GM19397 (cell line): Measurements from ENCODE around the gene ZNF629.
A peak's percentile ranks its signal among the peaks of the same experiment; 100 is the strongest.
"Not testable (repeated sequence)": the region's sequence is repeated elsewhere in the genome, so short reads cannot be mapped to it uniquely, and the experiment has no call there.

Experiments used
- ATAC-seq: cut with Tn5 transposase; IDR thresholded peaks from one replicate; pipeline ENCODE4 v1.9.1; 2021; ENCODE audit warnings: mild to moderate bottlenecking, moderate library complexity; ENCODE audit not compliant: unreplicated experiment

Gene ZNF629

GRCh38 chr16:30786936-30787612 is at the start of gene ZNF629:
ZNF629 (minus strand) TSS chr16:30787205; CDS start chr16:30784482, 2,723 bp downstream.
- no peak for ATAC-seq

- ATAC-seq: no peak
Measured at GRCh38 chr16:30834130-30834740, 47.2 kb upstream of the ZNF629 start.

GRCh38 chr16:30830072-30830417 is 43.0 kb upstream of the ZNF629 start:
- no peak for ATAC-seq

DNA sequence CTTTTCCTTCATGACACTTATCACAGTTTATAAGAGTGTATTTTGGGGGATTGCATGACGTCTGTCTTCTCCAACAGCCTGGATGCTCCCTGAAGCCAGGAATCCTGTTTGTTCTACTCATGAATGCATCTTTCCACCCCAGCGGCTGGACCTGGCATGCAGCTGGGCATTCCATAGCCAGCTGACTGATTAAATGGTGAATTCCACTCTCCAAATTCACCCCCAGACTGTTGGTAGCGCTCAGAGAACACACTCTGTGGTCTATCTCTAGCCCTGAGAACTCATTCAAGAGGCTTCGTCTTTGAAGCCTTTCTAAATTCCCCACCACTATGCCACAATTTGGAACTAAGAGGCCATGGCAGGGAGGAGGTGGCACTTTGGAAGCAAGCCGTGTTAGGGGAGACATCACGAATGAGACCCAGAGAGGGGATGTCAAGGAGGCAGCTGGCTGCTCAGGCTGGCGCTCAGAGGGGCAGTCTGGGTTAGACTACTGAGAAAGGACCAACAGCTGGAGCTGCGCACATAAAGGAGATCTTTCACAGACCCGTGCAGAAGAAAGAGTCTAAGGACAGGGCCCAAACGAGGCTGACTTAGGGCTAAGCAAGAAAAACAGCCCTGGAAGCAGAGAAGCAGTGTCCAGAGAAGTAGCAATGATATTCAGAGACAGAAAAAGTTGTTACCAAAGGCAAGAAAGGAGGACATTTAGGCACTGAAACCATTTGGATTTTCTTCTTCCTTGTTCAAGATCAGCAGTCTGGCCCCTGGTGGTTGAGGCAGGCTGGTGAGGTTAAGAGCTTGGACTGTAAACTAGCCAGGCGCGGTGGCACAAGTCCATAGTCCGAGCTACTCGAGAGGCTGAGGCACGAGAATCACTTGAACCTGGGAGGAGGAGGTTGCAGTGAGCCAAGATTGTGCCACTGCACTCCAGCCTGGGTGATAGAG is 42.4 kb upstream of the ZNF629 start:
- ATAC-seq: no peak

DNA sequence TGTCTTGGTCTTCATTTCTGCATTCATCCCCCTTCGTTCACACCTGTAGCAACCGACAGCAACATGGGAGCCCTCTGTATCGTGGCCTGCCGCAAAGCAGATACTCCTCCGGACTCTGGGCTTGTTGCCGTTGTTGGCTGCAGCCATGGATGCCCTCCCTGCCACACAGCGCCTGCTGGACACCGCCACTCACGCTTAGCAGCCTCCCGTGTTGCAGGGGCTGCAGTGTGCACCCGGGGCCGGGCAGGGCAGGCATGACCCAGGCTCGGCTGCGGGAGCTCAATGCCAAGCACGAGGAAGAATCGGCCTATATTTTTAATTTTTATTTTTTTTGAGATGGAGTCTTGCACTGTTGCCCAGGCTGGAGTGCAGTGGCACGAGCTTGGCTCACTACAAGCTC is 34.9 kb upstream of the ZNF629 start:
- ATAC-seq: no peak

DNA sequence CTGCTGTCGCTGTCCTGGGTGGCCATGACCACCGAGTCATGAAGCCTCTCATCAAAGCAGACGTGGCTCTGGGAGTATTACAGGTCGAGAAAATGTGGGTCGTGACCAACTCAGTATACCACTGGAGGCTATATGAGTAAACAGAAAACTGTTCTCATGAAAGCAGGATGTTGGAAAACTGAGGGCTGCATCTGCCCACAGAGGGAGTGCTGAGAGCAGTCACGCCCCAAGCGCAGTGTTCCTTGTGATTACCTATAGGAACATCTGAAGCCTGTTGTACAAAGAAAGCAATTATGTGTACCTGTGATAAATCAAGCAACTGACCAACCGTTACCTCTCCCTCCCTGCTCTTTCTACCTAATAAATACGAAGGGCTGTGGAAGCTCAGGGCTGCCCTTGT is 34.4 kb upstream of the ZNF629 start:
- ATAC-seq: not testable (repeated sequence)

GRCh38 chr16:30820952-30821421 is 34.0 kb upstream of the ZNF629 start:
- no peak for ATAC-seq

GRCh38 chr16:30816769-30817168 is 29.8 kb upstream of the ZNF629 start:
- no peak for ATAC-seq

GRCh38 chr16:30813821-30814189 is 26.8 kb upstream of the ZNF629 start:
- no peak for ATAC-seq

DNA sequence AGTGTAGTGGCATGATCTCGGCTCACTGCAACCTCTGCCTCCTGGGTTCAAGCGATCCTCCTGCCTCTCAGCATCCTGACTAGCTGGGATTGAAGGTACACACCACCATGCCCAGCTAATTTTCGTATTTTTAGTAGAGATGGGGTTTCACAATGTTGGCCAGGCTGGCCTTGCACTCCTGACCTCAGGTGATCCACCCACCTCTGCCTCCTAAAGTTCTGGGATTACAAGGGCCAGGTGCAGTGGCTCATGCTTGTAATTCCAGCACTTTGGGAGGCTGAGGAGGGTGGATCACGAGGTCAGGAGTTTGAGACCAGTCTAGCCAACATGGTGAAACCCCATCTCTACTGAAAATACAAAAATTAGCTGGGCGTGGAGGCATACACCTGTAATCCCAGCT is 22.7 kb upstream of the ZNF629 start:
- ATAC-seq: not testable (repeated sequence)

GRCh38 chr16:30808890-30809426 is 22.0 kb upstream of the ZNF629 start:
- ATAC-seq: not testable (repeated sequence)

DNA sequence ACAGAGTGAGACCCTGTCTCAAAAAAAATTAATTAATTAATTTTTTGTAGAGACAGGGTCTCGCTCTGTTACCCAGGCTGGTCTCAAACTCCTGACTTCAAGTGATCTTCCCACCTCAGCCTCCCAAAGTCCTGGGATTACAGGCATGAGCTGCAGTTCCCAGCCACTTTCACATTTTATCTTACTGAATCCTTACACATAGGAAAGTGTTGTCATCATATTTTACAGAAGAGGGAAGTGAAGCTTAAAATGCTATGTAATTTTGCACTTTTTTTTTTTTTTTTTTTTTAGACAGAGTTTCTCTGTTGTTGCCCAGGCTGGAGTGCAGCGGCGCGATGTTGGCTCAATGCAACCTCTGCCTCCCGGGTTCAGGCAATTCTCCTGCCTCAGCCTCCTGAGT is 21.1 kb upstream of the ZNF629 start:
- no peak for ATAC-seq

DNA sequence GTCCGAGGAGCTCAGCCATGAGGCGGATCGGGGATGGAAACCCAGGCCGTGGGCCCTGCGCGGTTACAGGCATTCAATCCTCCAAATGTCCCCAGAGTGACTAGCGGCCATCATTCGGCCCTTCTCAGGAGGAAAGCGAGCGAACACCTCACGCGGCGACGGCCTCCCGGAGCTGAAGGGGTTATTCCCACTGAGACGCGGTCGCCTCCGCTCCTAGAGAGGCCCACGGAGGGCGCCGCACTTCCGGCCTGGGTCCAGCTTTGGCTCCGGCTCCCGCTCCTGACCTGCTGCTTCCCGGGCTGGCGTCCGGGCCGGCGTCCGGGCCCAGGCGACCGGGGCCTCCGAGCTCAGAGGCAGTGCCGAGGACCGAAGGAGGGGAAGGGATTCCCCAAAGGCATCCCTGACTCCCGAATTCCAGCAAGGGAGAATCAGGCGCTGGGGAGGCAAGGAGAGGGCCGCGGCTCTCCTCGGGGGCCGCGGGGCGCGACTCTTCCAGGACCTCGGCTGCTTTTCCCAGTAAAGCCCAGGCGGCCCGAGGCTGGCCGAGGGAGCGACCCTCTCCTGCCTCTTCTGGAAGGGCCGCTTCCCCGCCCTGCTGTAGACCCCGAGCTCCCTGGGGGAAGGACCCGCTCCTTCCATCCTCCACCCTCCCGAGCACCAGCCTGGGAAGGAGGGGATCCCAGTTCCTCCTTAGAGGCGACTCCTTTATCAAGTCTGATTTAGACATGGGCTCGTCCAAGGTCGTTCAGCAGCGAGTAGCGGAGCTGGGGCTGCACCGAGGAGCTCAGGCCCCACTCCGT is 18.6 kb upstream of the ZNF629 start:
- peak; percentile 64 for ATAC-seq

GRCh38 chr16:30805056-30805369 is 18.0 kb upstream of the ZNF629 start:
- ATAC-seq: no peak

- ATAC-seq: no peak
Measured at GRCh38 chr16:30802936-30803335, 15.9 kb upstream of the ZNF629 start.

GRCh38 chr16:30797670-30798309 is 10.8 kb upstream of the ZNF629 start:
- ATAC-seq: no peak

GRCh38 chr16:30794634-30795033 is 7.6 kb upstream of the ZNF629 start:
- no peak for ATAC-seq

- no peak for ATAC-seq
Measured at GRCh38 chr16:30793508-30794069, 6.6 kb upstream of the ZNF629 start.

GRCh38 chr16:30787613-30788378 is 791 bp upstream of the ZNF629 start:
- ATAC-seq: no peak
